GM12864 (cell line): ENCODE data around the gene PCBP3.

Experiments used
- DNase-seq: peaks from one replicate; pipeline ENCODE4 v3.0.0-alpha.2; 2011; ENCODE audit warnings: low read depth
- H3K4me3 ChIP-seq: 2 replicates; pipeline ENCODE4 v1.5.1; 2011; ENCODE audit warnings: mild to moderate bottlenecking, low read depth, low read length, control low read depth
- CTCF ChIP-seq: IDR thresholded peaks from 2 replicates; pipeline ENCODE4 v1.5.1; 2011; ENCODE audit warnings: low read depth, mild to moderate bottlenecking, moderate library complexity, low read length, control low read depth, inconsistent platforms; ENCODE audit errors: missing control alignments

PCBP3 gene

GRCh38 chr21:45942755-45943629 is 299.5 kb downstream of the PCBP3 start:
- H3K4me3 ChIP-seq: no peak overlapping the region
- TF ChIP-seq CTCF: no peak
- DNase-seq: no peak

GRCh38 chr21:45943630-45944540 is 300.4 kb downstream of the PCBP3 start:
- TF ChIP-seq CTCF: no peak

GRCh38 chr21:45944601-45945000 is 301.1 kb downstream of the PCBP3 start:
- no peak for DNase-seq
- no peak overlapping the region for H3K4me3 ChIP-seq
- no peak for TF ChIP-seq CTCF

More at GRCh38 chr21:45943630-45944540, 300.4 kb downstream of the PCBP3 start:
- no peak overlapping the region for H3K4me3 ChIP-seq
- DNase-seq: no peak

- no peak for DNase-seq
- no peak for TF ChIP-seq CTCF
- H3K4me3 ChIP-seq: no peak overlapping the region
These were observed 301.7 kb downstream of the PCBP3 start for GRCh38 chr21:45945066-45945867.

GRCh38 chr21:45945868-45946210 is 302.3 kb downstream of the PCBP3 start:
- no peak for TF ChIP-seq CTCF
- no peak for DNase-seq
- no peak overlapping the region for H3K4me3 ChIP-seq

- TF ChIP-seq CTCF: no peak
- DNase-seq: no peak
These were observed 303.8 kb downstream of the PCBP3 start for GRCh38 chr21:45947296-45947695.

More at GRCh38 chr21:45947296-45947695, 303.8 kb downstream of the PCBP3 start:
- H3K4me3 ChIP-seq: no peak overlapping the region
